Left lung (tissue), 10 donors: ENCODE measurements around the gene CHRNA4. TPM values are rescaled to one million over a fixed set of nuclear protein-coding genes. Genes with fewer than 3 reads are reported as not detected.

ENCODE experiments used
- ATAC-seq: fragments of 200-7000 bp; cut with Tn5 transposase; one replicate; pipeline ENCODE4 v1.9.1; 2020; ENCODE audit warnings: moderate library complexity
- DNase-seq, 4 donors: peaks; one replicate each; pipeline ENCODE4 v3.0.0-alpha.2; 2013 to 2020
- H3K27ac ChIP-seq, 2 donors: fragments of 200-600 bp; sonication (generic) in 1 of 2; one replicate each; pipeline versions ENCODE4 v1.5.0 to v1.8.0; 2020 to 2021
- H3K27me3 ChIP-seq, 2 donors: fragments of 200-600 bp; sonication (generic) in 1 of 2; one replicate each; pipeline versions ENCODE4 v1.5.0 to v1.8.0; 2020 to 2021
- H3K36me3 ChIP-seq, 2 donors: fragments of 200-600 bp; sonication (generic) in 1 of 2; one replicate each; pipeline versions ENCODE4 v1.5.0 to v1.8.0; 2020 to 2021
- H3K4me1 ChIP-seq, 2 donors: fragments of 200-600 bp; one replicate each; pipeline ENCODE4 v1.8.0; 2021
- H3K4me3 ChIP-seq, 2 donors: fragments of 200-600 bp; sonication (generic) in 1 of 2; one replicate each; pipeline versions ENCODE4 v1.5.0 to v1.8.0; 2020 to 2021; ENCODE audit warnings: mild to moderate bottlenecking in 1 of 2
- H3K9me3 ChIP-seq, 2 donors: fragments of 200-600 bp; sonication (generic) in 1 of 2; one replicate each; pipeline versions ENCODE4 v1.5.0 to v1.8.0; 2020 to 2021
- CTCF ChIP-seq, 2 donors: fragments of 200-600 bp; sonication (generic) in 1 of 2; IDR thresholded peaks; one replicate each; pipeline versions ENCODE4 v1.5.0 to v1.8.0; 2021; ENCODE audit warnings: antibody characterized with exemption in 2 of 2
- intact Hi-C, 2 donors: fragments of 100-400 bp; cut with DNase I; formaldehyde crosslinking; loops; one replicate each; pipeline versions ENCODE4 v1.11.2 to v1.14.2; 2022
- polyA plus RNA-seq, 6 donors: library from polyadenylated mRNA; unstranded; fragments of 120-200 nt; gene quantifications; one replicate each; pipeline ENCODE4 v1.2.1, GENCODE V29; 2013; ENCODE audit not compliant: insufficient read length in 6 of 6
- total RNA-seq, 2 donors: library from RNA; stranded (reverse); fragmentation: NEBNext Ultra II Directional; extraction: Animal tissue kit (Norgen Biotek cat#: 25700); gene quantifications; one replicate each; pipeline ENCODE4 v1.2.1, GENCODE V29; 2021
- donor health status: DM: no; HTN: yes; CAD: no.
- donor health status: DM: no; HTN: no; CAD: no.

The CHRNA4 gene
- total and polyA plus RNA-seq, 8 donors = 0.16 to 1.3 (median 1.00) TPM; not detected in 2

- ATAC-seq = no peak
- H3K27me3 ChIP-seq = peaks cover 4 to 65% of the 10 kb centered on the region in 2 donors
- no peak for TF ChIP-seq CTCF (IDR thresholded peaks at IDR 0.05)
- DNase-seq = no peak
- intact Hi-C loops = no loop called here
- H3K36me3 ChIP-seq = no peaks in the 10 kb centered on the region
- H3K27ac ChIP-seq = no peak overlapping the region
- H3K4me3 ChIP-seq = no peak overlapping the region
- H3K9me3 ChIP-seq = peaks cover 0 to 3% of the 10 kb centered on the region in 2 donors
- H3K4me1 ChIP-seq = no peaks in the 10 kb centered on the region
These were observed 58.0 kb downstream of the CHRNA4 start for GRCh38 chr20:63303095-63303666.

DNA sequence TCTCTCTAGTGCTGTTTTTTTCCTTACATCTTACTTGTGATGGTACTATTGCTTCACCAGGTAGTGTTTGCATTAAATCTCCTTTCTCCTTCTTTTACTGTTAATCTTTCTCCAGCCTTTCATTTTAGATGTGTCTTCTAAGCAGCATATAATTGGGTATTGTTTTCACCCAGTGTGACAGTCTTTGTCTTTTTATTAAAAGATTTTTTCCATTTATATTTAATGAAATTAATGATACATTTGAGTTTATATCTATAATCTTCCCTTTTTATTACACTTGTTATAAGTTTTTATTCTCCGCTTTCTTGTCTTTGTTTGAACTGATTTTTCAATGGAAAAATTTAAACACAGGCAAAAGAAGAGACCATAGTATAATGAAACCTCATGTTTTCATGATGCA, 59.5 kb downstream of the CHRNA4 start:
- no peak for ATAC-seq
- TF ChIP-seq CTCF (IDR thresholded peaks at IDR 0.05) = no peak
- H3K27me3 ChIP-seq = peaks cover 4 to 65% of the 10 kb centered on the region in 2 donors

DNA sequence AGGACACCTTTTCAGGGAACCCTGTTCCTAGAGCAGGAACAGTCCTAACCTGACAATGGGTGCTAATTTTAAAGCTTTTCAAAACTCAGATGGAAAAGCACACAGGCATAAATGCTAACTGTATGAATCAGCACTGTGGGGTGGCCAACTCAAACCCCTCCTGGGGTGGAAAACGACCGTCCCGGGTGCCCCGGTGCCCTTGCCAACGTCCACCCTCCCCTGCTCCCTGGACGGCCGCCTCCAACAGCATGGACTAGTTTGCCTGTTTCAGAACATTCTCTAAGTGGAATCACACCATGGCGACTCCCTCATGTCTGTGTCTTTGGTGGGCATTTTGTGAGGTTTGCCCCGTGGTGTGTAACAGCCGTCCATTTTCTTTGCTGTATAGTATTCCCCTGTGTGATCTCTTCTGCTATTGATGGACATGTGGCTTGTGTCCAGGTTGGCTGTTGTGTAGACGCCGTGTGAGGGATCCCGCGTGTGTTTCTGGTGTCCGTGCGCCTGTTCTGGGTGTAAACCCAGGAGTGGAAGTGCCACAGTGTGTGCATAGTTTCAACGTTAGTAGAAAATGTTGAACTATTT, 62.3 kb downstream of the CHRNA4 start:
- Histone ChIP-seq H3K27ac (no peak overlapping the region), H3K9me3 (peaks cover 0 to 3% of the 10 kb centered on the region in 2 donors), H3K27me3 (peaks cover 20 to 74% of the 10 kb centered on the region in 2 donors), H3K4me3 (no peak overlapping the region), H3K36me3 (no peaks in the 10 kb centered on the region), H3K4me1 (no peaks in the 10 kb centered on the region)
- TF ChIP-seq CTCF (IDR thresholded peaks at IDR 0.05) = no peak
- DNase-seq (peak in 1 of 4 donors; percentile 61), ATAC-seq (no peak)
- intact Hi-C loops = no loop called here

More for the DNA sequence above, 59.5 kb downstream of the CHRNA4 start:
- H3K9me3 ChIP-seq = peaks cover 0 to 3% of the 10 kb centered on the region in 2 donors
- H3K36me3 ChIP-seq = no peaks in the 10 kb centered on the region
- intact Hi-C loops = no loop called here
- H3K4me1 ChIP-seq = no peaks in the 10 kb centered on the region
- no peak overlapping the region for H3K4me3 ChIP-seq
- no peak overlapping the region for H3K27ac ChIP-seq
- DNase-seq = no peak

DNA sequence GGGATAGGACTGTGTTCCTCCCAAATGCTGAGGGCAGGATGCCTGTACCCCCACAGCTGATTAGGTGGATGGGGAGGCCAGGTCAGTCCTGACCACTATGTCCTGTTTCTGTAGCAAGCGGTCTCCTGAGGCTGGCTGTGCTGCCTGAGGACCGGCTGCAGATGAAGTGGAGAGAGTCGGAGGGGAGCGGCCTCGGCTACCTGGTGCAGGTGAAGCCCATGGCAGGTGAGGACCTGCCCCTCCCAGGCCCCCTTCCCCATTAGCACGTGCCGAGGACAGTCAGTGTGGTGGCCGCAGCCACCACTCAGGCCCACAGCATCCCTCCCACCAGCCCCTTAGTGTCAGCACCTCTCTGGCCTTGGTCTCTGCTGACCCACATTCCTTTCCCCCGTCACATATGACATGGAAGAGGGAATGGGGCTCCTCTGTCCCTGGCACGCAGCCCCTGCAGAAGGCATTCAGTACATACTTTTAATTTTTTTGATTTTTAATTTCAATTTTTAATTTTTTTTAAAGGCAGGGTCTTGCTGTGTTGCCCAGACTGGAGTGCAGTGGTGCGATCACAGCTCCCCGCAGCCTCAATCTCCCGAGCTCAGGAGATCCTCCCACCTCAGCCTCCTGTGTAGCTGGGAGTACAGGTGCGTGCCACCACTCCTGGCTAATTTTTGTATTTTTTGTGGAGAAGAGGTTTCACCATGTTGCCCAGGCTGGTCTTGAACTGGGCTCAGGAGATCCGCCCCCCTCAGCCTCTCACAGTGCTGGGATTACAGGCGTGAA, 63.2 kb downstream of the CHRNA4 start:
- no peak for ATAC-seq
- Histone ChIP-seq H3K4me1 (no peaks in the 10 kb centered on the region), H3K36me3 (no peaks in the 10 kb centered on the region), H3K27ac (no peak overlapping the region), H3K27me3 (peaks cover 20 to 83% of the 10 kb centered on the region in 2 donors), H3K9me3 (peaks cover 0 to 3% of the 10 kb centered on the region in 2 donors), H3K4me3 (no peak overlapping the region)
- no peak for TF ChIP-seq CTCF (IDR thresholded peaks at IDR 0.05)
- DNase-seq = peak in 1 of 4 donors; percentile 40
- intact Hi-C loops = no loop called here

DNA sequence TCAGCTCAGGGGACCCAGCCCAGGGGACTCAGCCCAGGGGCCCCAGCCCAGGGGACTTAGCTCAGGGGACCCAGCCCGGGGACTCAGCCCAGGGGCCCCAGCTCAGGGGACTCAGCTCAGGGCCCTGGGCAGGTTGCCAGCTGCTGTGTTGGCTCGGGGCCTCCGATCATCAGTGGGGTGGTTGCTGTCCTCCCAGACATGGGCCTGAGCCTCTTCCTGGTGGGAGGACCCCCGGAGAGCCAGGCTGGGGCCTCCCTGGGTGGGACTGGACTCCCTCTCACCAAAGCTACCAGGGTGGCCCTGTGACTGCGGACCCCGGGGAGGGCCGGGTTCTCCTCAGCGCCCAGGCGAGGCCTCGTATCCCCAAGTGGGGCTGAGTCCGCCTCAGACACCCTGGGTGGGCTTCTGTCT, 63.8 kb downstream of the CHRNA4 start:
- Histone ChIP-seq H3K9me3 (peaks cover 0 to 3% of the 10 kb centered on the region in 2 donors), H3K27ac (no peak overlapping the region), H3K4me1 (no peaks in the 10 kb centered on the region), H3K27me3 (peaks cover 20 to 89% of the 10 kb centered on the region in 2 donors), H3K36me3 (no peaks in the 10 kb centered on the region), H3K4me3 (no peak overlapping the region)
- no peak for ATAC-seq
- TF ChIP-seq CTCF (IDR thresholded peaks at IDR 0.05) = no peak
- DNase-seq = peak in 1 of 4 donors; percentile 67
- intact Hi-C loops = no loop called here
